ENCODE data around the gene GGA1.
"Not testable (repeated sequence)": the region's sequence is repeated elsewhere in the genome, so short reads cannot be mapped to it uniquely, and the experiment has no call there.

GGA1 gene

GRCh38 chr22:37571258-37571991, 37.2 kb upstream of the GGA1 start:
- no peak for DNase-seq

GRCh38 chr22:37571992-37572373, 36.7 kb upstream of the GGA1 start:
- DNase-seq: no peak

- no peak for DNase-seq
These were observed 33.1 kb upstream of the GGA1 start for GRCh38 chr22:37575490-37576003.

GRCh38 chr22:37578002-37578401, 30.6 kb upstream of the GGA1 start:
- no peak for DNase-seq

DNA sequence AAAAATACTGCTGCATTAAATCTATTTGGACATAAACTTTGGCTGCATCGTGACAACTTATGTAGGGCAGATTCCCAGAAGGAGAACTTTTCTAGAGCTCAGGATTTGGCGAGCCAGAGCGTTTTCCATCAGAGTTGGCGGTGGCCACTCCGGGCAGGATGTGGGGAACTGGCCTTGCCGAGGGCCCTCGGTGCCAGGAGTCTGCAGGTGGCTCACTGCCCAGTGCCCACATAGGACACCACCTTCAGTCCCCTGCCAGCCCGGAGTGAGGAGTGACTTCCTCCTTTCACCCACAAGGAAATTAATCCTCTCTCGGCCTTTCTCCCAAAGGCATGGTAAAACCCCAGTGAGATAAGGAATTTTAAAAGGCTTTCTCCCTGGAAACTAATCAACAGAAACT, 27.1 kb upstream of the GGA1 start:
- no peak for DNase-seq

GRCh38 chr22:37582526-37582925, 26.1 kb upstream of the GGA1 start:
- DNase-seq: no peak

DNA sequence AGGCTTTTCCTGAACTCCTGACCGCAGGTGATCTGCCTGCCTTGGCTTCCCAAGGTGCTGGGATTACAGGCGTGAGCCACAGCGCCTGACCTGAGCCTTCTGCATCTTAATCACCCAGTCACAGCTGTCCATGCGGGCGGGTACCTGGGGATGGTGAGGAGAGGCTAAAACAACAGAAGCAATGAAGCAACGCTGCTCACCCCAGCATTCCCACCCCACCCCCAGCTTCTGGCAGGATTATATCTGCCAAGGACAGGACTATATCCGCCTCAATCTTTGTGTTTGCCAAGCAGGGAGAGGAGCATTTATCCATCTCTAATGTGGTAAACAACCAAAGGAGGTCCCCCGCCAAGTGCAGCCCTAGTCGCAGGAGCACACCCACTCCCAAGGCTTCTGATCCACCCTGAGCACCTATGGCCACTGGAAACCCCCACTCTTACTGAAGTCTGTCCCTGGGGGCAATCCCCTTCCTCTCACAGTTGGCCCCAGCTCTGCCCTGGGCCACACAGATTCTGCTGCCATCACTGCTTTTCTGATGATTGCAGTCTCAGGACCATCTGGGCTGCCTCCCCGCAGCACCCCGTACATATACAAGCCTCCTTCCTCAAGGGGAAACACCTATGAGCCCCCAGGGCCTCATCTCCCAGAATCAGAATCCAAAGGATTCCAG, 20.0 kb upstream of the GGA1 start:
- no peak for DNase-seq

GRCh38 chr22:37589636-37590035, 19.0 kb upstream of the GGA1 start:
- DNase-seq: no peak

DNA sequence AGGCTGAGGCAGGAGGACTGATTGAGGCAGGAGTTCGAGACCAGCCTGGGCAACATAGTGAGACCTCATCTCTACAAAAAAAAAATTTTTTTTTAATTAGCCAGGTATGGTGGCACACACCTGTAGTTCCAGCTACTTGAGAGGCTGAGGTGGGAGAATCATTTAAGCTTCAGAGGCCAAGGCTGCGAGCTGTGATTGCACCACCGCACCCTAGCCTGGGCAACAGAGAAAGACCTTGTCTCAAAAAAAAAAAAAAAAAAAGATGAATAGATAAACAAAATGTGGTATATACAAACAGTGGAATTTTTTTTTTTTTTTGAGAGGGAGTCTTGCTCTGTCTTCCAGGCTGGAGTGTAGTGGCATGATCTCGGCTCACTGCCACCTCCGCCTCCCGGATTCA, 17.6 kb upstream of the GGA1 start:
- DNase-seq: not testable (repeated sequence)

DNA sequence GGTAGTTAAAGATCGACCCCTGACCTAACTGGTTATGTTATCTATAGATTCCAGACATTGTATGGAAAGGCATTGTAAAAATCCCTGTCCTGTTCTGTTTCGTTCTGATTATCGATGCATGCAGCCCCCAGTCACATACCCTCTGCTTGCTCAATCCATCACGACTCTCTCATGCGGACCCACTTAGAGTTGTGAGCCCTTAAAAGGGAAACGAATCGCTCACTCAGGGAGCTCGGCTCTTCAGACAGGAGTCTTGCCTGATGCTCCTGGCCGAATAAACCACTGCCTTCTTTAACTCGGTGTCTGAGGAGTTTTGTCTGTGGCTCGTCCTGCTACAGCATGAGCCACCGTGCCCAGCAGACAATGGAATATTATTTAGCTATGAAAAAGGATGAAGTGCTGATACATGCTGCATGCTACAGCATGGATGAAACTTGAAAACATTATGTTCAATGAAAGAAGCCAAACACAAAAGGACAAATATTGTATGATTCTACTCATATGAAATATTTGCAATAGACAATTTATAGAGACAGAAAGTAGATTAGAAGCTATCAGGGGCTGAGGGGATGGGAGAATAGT, 16.7 kb upstream of the GGA1 start:
- no peak for DNase-seq

- no peak for DNase-seq
These were observed 14.4 kb upstream of the GGA1 start for GRCh38 chr22:37594237-37594636.

DNA sequence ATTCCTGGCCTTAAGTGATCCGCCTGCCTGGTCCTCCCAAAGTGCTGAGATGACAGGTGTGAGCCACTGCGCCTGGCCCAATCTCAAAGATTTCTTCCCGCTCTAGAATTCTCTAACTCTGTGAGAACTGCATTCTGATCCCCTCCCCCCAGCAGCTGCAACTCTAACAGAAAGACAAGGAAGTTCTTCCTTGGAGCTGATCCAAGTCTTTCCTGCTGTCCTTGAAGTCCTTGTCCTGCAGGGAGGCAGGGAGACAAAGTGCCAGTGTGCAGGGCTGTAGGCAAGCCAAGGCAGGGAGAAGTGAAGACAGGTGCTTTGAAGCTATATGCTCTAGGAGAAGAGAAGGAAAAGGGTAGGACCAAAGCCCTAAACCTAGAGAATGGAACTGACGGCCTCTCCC, 9.5 kb upstream of the GGA1 start:
- DNase-seq: no peak

DNA sequence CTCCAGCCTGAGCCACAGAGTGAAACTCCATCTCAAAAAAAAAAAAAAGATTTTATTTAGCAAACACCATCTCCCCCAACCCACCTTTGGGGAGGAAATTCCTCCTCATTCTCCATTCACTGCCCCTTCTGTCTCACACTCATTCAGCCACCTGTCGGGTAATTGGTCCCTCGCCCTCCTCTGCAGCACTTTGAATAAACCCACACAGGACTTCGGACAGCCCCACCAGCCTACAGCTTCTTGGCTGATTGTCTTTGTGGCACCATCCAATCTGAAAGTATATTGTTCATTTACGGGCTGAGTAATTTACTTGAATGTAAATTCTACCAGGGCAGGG, 7.5 kb upstream of the GGA1 start:
- no peak for DNase-seq

DNA sequence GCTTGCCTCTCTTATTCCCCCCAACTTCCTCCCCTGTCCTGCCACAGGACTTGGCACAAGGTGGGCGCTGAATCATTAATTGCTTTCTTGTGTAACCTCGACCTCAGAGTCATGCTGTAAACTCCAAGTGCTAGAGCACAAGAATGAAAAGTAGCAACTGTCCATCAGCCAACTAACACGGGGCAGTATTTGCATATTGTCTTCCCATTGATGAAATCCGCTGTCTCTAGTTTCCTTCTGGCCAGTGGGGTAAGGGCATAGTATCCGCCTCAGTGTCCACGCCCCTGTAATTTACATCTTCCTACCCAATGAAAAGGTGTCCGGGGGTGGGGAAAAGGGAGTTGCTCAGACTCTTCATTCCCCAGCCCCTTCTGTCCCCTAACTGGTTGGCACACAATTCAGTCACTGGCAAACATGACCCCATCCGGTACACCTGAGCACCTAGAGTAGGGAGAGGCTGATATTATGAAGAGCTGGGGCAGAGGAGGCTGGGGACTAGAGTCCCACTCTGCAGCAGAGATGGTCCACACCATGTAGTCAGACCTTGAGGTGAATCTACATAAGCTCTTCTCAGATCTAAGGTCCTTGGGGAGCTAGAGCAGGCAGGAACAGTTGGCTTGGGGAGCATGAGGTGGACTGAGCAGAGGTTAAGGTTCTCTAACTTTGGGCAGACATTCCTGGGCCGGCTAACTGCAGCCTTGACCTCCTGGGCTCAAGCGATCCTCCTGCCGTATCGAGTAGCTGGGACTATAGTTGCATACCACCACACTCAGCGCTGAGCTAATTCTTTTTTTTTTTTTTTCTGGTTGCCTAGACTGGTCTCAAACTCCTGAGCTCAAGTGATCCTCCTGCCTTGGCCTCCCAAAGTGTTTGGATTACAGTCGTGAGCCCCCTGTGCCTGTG, 6.8 kb upstream of the GGA1 start:
- DNase-seq: no peak

- DNase-seq: not testable (repeated sequence)
These were observed 5.9 kb upstream of the GGA1 start for GRCh38 chr22:37602546-37603277.

DNA sequence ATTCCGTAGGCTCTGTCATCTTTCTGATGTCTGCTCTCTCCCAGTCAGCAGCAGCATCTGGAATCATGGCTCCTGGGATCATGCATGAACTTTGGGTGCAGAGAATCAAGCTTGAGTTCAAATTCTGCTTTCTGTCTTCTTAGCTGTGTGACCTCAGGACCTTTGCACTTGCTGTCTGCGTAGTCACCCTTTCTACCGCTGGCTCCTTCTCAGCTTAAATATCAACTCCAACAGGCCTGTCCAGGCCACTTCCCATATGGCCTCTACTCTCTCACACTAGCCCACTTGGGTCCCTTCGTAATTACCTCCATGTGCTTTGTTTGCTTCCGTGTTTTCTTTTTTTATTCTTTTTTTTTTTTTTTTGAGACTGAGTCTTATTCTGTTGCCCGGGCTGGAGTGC, 4.6 kb upstream of the GGA1 start:
- no peak for DNase-seq

DNA sequence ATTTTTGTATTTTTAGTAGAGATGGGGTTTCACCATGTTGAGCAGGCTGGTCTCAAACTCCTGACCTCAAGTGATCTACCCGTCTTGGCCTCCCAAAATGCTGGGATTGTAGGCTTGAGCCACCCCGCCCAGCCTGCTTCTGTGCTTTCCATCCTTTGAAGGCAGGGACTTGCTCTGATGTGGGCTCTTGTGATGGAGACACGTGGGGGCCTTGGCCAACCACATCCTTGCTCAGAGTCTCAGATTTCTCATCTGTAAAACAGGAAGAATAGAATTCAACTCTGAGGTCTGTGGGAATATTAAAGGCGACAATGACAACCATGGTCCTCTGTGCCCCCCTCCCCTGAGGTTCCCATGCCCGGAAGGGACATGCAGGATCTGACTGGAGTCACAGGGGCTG, 3.8 kb upstream of the GGA1 start:
- DNase-seq: no peak

- no peak for DNase-seq
These were observed 1.4 kb upstream of the GGA1 start for GRCh38 chr22:37607010-37607934.

DNA sequence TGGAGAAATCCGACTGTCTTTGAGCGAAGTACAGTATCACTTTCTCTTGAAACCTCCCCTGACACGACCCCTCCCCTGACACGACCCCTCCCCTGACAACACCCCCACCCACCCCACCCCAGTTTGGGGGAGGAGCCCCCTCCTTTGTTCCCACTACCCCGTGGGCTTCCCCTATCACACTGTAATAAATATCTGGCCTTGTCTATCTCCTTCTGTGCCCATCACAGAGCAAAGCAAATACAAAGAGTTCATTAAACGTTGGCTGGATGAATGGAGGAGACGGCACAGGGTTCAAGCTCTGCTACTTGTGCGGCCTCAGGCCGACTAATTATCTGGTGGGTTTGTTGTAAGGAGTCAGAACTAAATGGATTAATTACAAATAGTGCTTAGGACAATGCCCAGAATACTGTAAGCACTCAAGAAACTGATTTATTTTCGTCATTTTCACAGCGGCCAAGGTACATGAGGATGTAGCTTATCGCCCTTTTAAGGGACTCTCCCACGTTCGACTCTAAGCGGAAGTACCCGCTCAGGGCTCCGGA, 628 bp upstream of the GGA1 start:
- DNase-seq: no peak

DNA sequence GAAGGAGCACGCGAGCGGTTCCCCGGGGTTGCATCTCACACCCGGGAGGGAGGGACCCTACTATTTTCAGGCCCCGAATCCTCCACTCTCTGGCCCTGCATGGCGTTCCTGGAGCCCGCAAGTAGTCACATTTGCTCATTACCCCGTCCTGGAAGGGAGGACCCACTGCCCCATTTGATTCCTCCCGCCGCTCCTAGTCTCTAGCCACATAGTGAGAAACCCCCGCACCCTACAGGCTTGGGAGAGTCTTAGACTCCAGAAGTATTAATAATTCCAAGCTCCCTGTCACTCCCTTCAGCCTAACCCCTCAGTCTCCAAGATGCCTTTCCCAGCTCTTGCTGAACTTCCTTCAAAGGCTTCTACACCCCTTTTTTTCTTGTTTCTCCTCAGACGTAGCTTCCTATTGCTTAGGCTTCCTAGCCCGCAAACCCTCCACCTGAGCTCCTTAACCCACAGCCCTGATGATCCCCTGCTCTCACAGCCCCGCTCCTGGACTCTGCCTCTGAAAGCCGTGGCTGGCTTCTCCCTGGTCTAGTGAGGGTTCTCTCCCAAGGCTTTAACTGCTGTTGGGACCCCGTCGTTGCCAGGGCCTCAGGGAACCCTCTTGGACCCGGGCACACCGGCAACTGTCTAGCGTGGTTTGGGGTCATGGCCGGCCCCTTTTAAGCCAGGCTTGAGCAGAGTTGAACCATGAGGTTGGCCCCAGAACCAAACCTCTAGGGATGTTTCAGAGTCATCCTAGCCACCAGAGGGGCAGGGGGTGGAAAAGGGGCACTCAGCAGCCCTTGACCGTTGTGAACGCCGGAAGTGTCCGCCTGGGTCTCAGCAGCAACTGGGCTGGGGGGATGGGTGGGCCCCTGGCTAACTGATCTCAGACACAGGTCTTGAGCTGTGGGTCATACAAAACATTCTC, 862 bp downstream of the GGA1 start:
- no peak for DNase-seq

Data from cortex of kidney (tissue), 1 donor.